Activated CD4-positive, alpha-beta T cell treated with anti-CD3 and anti-CD28 coated beads for 36 hours (primary cell): ENCODE data around the gene RIN3. TPM values are rescaled to one million over a fixed set of nuclear protein-coding genes. Genes with fewer than 3 reads are reported as not detected.

ENCODE experiments used
- ATAC-seq: fragments of 200-7000 bp; cut with Tn5 transposase; one replicate; pipeline ENCODE4 v1.10.0; 2021; ENCODE audit warnings: mild to moderate bottlenecking, moderate library complexity
- CTCF ChIA-PET: fragments of 350-600 bp; sonication (Branson Sonifier 250); formaldehyde crosslinking; loops from one replicate; lab custom pipeline; 2021; ENCODE audit warnings: antibody characterized with exemption; lab: Charles Lee
- POLR2A ChIA-PET: fragments of 350-600 bp; sonication (Branson Sonifier 250); formaldehyde crosslinking; loops from one replicate; lab custom pipeline; 2021; ENCODE audit warnings: antibody characterized with exemption, inconsistent platforms; lab: Charles Lee
- DNase-seq: peaks from one replicate; pipeline ENCODE4 v3.0.0-alpha.2; 2020
- H3K27ac Mint-ChIP-seq: one replicate; pipeline ENCODE4 v1.8.0; 2021; ENCODE audit warnings: mixed read lengths
- H3K27me3 Mint-ChIP-seq: one replicate; pipeline ENCODE4 v1.8.0; 2021; ENCODE audit warnings: mixed read lengths
- H3K36me3 Mint-ChIP-seq: one replicate; pipeline ENCODE4 v1.8.0; 2021; ENCODE audit warnings: low read depth, mixed read lengths
- H3K4me1 Mint-ChIP-seq: one replicate; pipeline ENCODE4 v1.8.0; 2021; ENCODE audit warnings: mixed read lengths
- H3K4me3 Mint-ChIP-seq: one replicate; pipeline ENCODE4 v1.8.0; 2021; ENCODE audit warnings: mild to moderate bottlenecking, moderate library complexity, mixed read lengths
- H3K9me3 Mint-ChIP-seq: one replicate; pipeline ENCODE4 v1.8.0; 2021; ENCODE audit warnings: low read depth, mixed read lengths
- intact Hi-C, 2 experiments: fragments of 100-400 bp; cut with DNase I in 1 of 2; cut with micrococcal nuclease in 1 of 2; formaldehyde crosslinking; loops; one replicate each; pipeline versions ENCODE4 v1.14.2 to v1.15.1; 2022 to 2024; cut with DNase I, micrococcal nuclease
- total RNA-seq, 2 experiments: library from RNA; stranded (reverse); gene quantifications; one replicate each; pipeline ENCODE4 v1.2.3, GENCODE V29; 2021

The RIN3 gene
- total RNA-seq, 2 experiments from 2014 or later: 23.1 to 26.4 TPM

- Mint-ChIP-seq H3K9me3 (peaks cover 5% of the 10 kb centered on the region), H3K4me1 (peaks cover 10% of the 10 kb centered on the region), H3K36me3 (no peaks in the 10 kb centered on the region), H3K4me3 (no peak overlapping the region), H3K27me3 (no peaks in the 10 kb centered on the region), H3K27ac (no peak overlapping the region)
- intact Hi-C loops: no loop called here
- DNase-seq (no peak), ATAC-seq (no peak)
- POLR2A ChIA-PET: no interaction called here
- CTCF ChIA-PET: no interaction called here
These were observed 40.2 kb upstream of the RIN3 start for GRCh38 chr14:92473261-92473968.

GRCh38 chr14:92473969-92474535 is 39.5 kb upstream of the RIN3 start:
- DNase-seq: no peak
- Mint-ChIP-seq H3K27me3 (no peaks in the 10 kb centered on the region), H3K4me1 (peaks cover 10% of the 10 kb centered on the region), H3K36me3 (no peaks in the 10 kb centered on the region), H3K27ac (no peak overlapping the region), H3K9me3 (peaks cover 3% of the 10 kb centered on the region), H3K4me3 (no peak overlapping the region)
- ATAC-seq: no peak
- intact Hi-C loops: no loop called here
- CTCF ChIA-PET: no interaction called here
- POLR2A ChIA-PET: no interaction called here

GRCh38 chr14:92475037-92475436 is 38.5 kb upstream of the RIN3 start:
- Mint-ChIP-seq H3K9me3 (peaks cover 3% of the 10 kb centered on the region), H3K27me3 (no peaks in the 10 kb centered on the region), H3K36me3 (no peaks in the 10 kb centered on the region), H3K27ac (no peak overlapping the region), H3K4me3 (no peak overlapping the region), H3K4me1 (peaks cover 10% of the 10 kb centered on the region)
- POLR2A ChIA-PET: no interaction called here
- no peak for DNase-seq
- ATAC-seq: no peak
- intact Hi-C loops: no loop called here
- CTCF ChIA-PET: no interaction called here

GRCh38 chr14:92475451-92476187 is 38.0 kb upstream of the RIN3 start:
- Mint-ChIP-seq H3K4me3 (no peak overlapping the region), H3K9me3 (peaks cover 3% of the 10 kb centered on the region), H3K27ac (no peak overlapping the region), H3K27me3 (no peaks in the 10 kb centered on the region), H3K36me3 (no peaks in the 10 kb centered on the region), H3K4me1 (peaks cover 10% of the 10 kb centered on the region)
- ATAC-seq: no peak
- intact Hi-C loops: no loop called here
- DNase-seq: no peak
- CTCF ChIA-PET: interaction anchor here (0.9 kb wide), 1 partner anchor 11 kb away, joined by 4 read pairs; no protein-coding TSS in a partner anchor
- POLR2A ChIA-PET: interaction anchor here (0.6 kb wide), 1 partner anchor 364 kb away, joined by 3 read pairs; no protein-coding TSS in a partner anchor

GRCh38 chr14:92480856-92481255 is 32.7 kb upstream of the RIN3 start:
- H3K27me3 Mint-ChIP-seq: peaks cover 2% of the 10 kb centered on the region
- H3K4me1 Mint-ChIP-seq: no peaks in the 10 kb centered on the region
- intact Hi-C loops: no loop called here
- ChIA-PET POLR2A (no interaction called here), CTCF (no interaction called here)
- H3K36me3 Mint-ChIP-seq: no peaks in the 10 kb centered on the region
- ATAC-seq (no peak), DNase-seq (no peak)
- H3K27ac Mint-ChIP-seq: no peak overlapping the region
- H3K4me3 Mint-ChIP-seq: no peak overlapping the region
- peaks cover 3% of the 10 kb centered on the region for H3K9me3 Mint-ChIP-seq

GRCh38 chr14:92481386-92481785 is 32.2 kb upstream of the RIN3 start:
- H3K4me3 Mint-ChIP-seq: no peak overlapping the region
- ATAC-seq (no peak), DNase-seq (no peak)
- H3K9me3 Mint-ChIP-seq: peaks cover 3% of the 10 kb centered on the region
- H3K27ac Mint-ChIP-seq: no peak overlapping the region
- peaks cover 2% of the 10 kb centered on the region for H3K27me3 Mint-ChIP-seq
- intact Hi-C loops: no loop called here
- ChIA-PET CTCF (interaction anchor here (0.6 kb wide), 1 partner anchor 111 kb away, joined by 5 read pairs; no protein-coding TSS in a partner anchor), POLR2A (no interaction called here)
- H3K36me3 Mint-ChIP-seq: no peaks in the 10 kb centered on the region
- no peaks in the 10 kb centered on the region for H3K4me1 Mint-ChIP-seq

GRCh38 chr14:92481811-92482555 is 31.6 kb upstream of the RIN3 start:
- POLR2A ChIA-PET: no interaction called here

GRCh38 chr14:92482621-92483319 is 30.8 kb upstream of the RIN3 start:
- Mint-ChIP-seq H3K36me3 (no peaks in the 10 kb centered on the region), H3K4me3 (no peak overlapping the region), H3K27ac (no peak overlapping the region), H3K9me3 (peaks cover 3% of the 10 kb centered on the region), H3K27me3 (peaks cover 2% of the 10 kb centered on the region), H3K4me1 (no peaks in the 10 kb centered on the region)
- CTCF ChIA-PET: interaction anchor here (0.6 kb wide), 1 partner anchor 204 kb away, joined by 3 read pairs; no protein-coding TSS in a partner anchor
- POLR2A ChIA-PET: no interaction called here
- DNase-seq: no peak
- no peak for ATAC-seq
- intact Hi-C loops: no loop called here

More at GRCh38 chr14:92481811-92482555, 31.6 kb upstream of the RIN3 start:
- H3K27me3 Mint-ChIP-seq: peaks cover 2% of the 10 kb centered on the region
- DNase-seq: no peak
- no peaks in the 10 kb centered on the region for H3K36me3 Mint-ChIP-seq
- intact Hi-C loops: no loop called here
- H3K27ac Mint-ChIP-seq: no peak overlapping the region
- no peak for ATAC-seq
- peaks cover 3% of the 10 kb centered on the region for H3K9me3 Mint-ChIP-seq
- H3K4me3 Mint-ChIP-seq: no peak overlapping the region
- H3K4me1 Mint-ChIP-seq: no peaks in the 10 kb centered on the region
- CTCF ChIA-PET: interaction anchor here (0.6 kb wide), 1 partner anchor 111 kb away, joined by 5 read pairs; no protein-coding TSS in a partner anchor

GRCh38 chr14:92484132-92484823 is 29.3 kb upstream of the RIN3 start:
- Mint-ChIP-seq H3K4me1 (no peaks in the 10 kb centered on the region), H3K4me3 (no peak overlapping the region), H3K36me3 (no peaks in the 10 kb centered on the region), H3K9me3 (peaks cover under 1% of the 10 kb centered on the region), H3K27ac (no peak overlapping the region), H3K27me3 (peaks cover 2% of the 10 kb centered on the region)
- ChIA-PET CTCF (no interaction called here), POLR2A (no interaction called here)
- DNase-seq: no peak
- intact Hi-C loops: no loop called here
- no peak for ATAC-seq

GRCh38 chr14:92486881-92487280 is 26.7 kb upstream of the RIN3 start:
- no peaks in the 10 kb centered on the region for H3K4me1 Mint-ChIP-seq
- ChIA-PET POLR2A (no interaction called here), CTCF (interaction anchor here (0.7 kb wide), 1 partner anchor 191 kb away, joined by 3 read pairs; no protein-coding TSS in a partner anchor)
- H3K4me3 Mint-ChIP-seq: no peak overlapping the region
- intact Hi-C loops: no loop called here
- H3K27ac Mint-ChIP-seq: no peak overlapping the region
- no peak for ATAC-seq
- H3K27me3 Mint-ChIP-seq: no peaks in the 10 kb centered on the region
- DNase-seq: no peak
- no peaks in the 10 kb centered on the region for H3K36me3 Mint-ChIP-seq
- no peaks in the 10 kb centered on the region for H3K9me3 Mint-ChIP-seq
